K562 (cell line): ENCODE measurements around the gene KRIT1. TPM values are rescaled to one million over a fixed set of nuclear protein-coding genes. Genes with fewer than 3 reads are reported as not detected.

Experiments
- CCAR2 ChIP-seq: fragments of 200-400 bp; formaldehyde crosslinking; IDR thresholded peaks from 2 replicates; pipeline ENCODE4 v1.6.1; 2017; ENCODE audit warnings: mild to moderate bottlenecking, low read depth, low read length
- CEBPZ ChIP-seq: fragments of 150-350 bp; IDR thresholded peaks from 2 replicates; pipeline ENCODE4 v1.6.1; 2014; ENCODE audit warnings: low read depth, mild to moderate bottlenecking, low read length, borderline replicate concordance
- ELF1 ChIP-seq: fragments of 200-800 bp; sonication (Bioruptor generic); IDR thresholded peaks from 2 replicates; pipeline ENCODE4 v1.6.1; 2016; ENCODE audit warnings: missing genetic modification characterization, missing compliant biosample characterization
- FUS ChIP-seq: fragments of 200-400 bp; formaldehyde crosslinking; optimal IDR thresholded peaks from 2 replicates; pipeline ENCODE3; 2017; ENCODE audit warnings: low read depth, low read length
- GTF2F1 ChIP-seq: IDR thresholded peaks from 2 replicates; pipeline ENCODE4 v1.6.1; 2011; ENCODE audit warnings: low read depth, low read length, improper control_type of control experiment
- HNRNPLL ChIP-seq: fragments of 200-400 bp; formaldehyde crosslinking; IDR thresholded peaks from 2 replicates; pipeline ENCODE4 v1.6.1; 2017; ENCODE audit warnings: low read length, low read depth, mild to moderate bottlenecking; ENCODE audit not compliant: poor library complexity, severe bottlenecking
- HOXB6 ChIP-seq: fragments of 250-450 bp; sonication (Bioruptor Pico); IDR thresholded peaks from 2 replicates; pipeline ENCODE4 v1.5.1; 2022; ENCODE audit warnings: mild to moderate bottlenecking, borderline replicate concordance
- KAT7 ChIP-seq: sonication (generic); formaldehyde crosslinking; IDR thresholded peaks from 2 replicates; pipeline ENCODE4 v1.8.0; 2022; ENCODE audit warnings: missing genetic modification reagents, mild to moderate bottlenecking, borderline replicate concordance
- MEIS2 ChIP-seq: fragments of 450-650 bp; IDR thresholded peaks from 2 replicates; pipeline ENCODE4 v1.6.1; 2014; ENCODE audit warnings: mild to moderate bottlenecking; ENCODE audit not compliant: partially characterized antibody
- NELFE ChIP-seq: IDR thresholded peaks from 2 replicates; pipeline ENCODE4 v1.6.1; 2011; ENCODE audit warnings: mild to moderate bottlenecking; ENCODE audit not compliant: insufficient read depth, insufficient read length
- PTTG1 ChIP-seq: fragments of 450-650 bp; IDR thresholded peaks from 2 replicates; pipeline ENCODE4 v1.6.1; 2016; ENCODE audit warnings: low read depth, mild to moderate bottlenecking, missing genetic modification characterization, missing compliant biosample characterization
- RBM17 ChIP-seq: fragments of 200-400 bp; formaldehyde crosslinking; IDR thresholded peaks from 2 replicates; pipeline ENCODE4 v1.6.1; 2017; ENCODE audit warnings: low read depth, mild to moderate bottlenecking, low read length, borderline replicate concordance
- RFX7 ChIP-seq: fragments of 250-450 bp; sonication (Bioruptor Pico); IDR thresholded peaks from 2 replicates; pipeline ENCODE4 v1.5.1; 2021; ENCODE audit warnings: mild to moderate bottlenecking
- SETDB1 ChIP-seq: IDR thresholded peaks from one replicate; pipeline ENCODE4 v1.6.1; 2012; ENCODE audit warnings: low read length, control low read depth, inconsistent platforms
- TBL1XR1 ChIP-seq, 2 experiments: IDR thresholded peaks; 2 replicates each; pipeline ENCODE4 v1.6.1; 2012; ENCODE audit warnings: improper control_type of control experiment in 2 of 2, low read length in 2 of 2, mild to moderate bottlenecking in 1 of 2
- ZNF507 ChIP-seq: conservative IDR thresholded peaks from 2 replicates; pipeline ENCODE4 v1.6.1; 2017; ENCODE audit warnings: missing genetic modification characterization, missing compliant biosample characterization
- ZNF707 ChIP-seq: fragments of 250-450 bp; sonication (Bioruptor Pico); conservative IDR thresholded peaks from 2 replicates; pipeline ENCODE4 v1.8.0; 2022; ENCODE audit warnings: inconsistent platforms, mild to moderate bottlenecking, moderate library complexity
- ZNF766 ChIP-seq: fragments of 200-800 bp; sonication (Bioruptor generic); conservative IDR thresholded peaks from 2 replicates; pipeline ENCODE4 v1.6.1; 2016; ENCODE audit warnings: missing genetic modification characterization, missing compliant biosample characterization
- polyA plus RNA-seq, 8 experiments: library from polyadenylated mRNA; depleted of rRNA in 4 of 8; stranded (reverse) in 5 of 8; unstranded in 3 of 8; fragments of >200 nt; fragmentation: Nextera tagmentation in 2 of 8; fragmentation: Illumina TruSeq in 1 of 8; extraction: Ambion mirVana in 2 of 8; extraction: Trizol in 1 of 8; gene quantifications; 2 replicates each; pipeline versions ENCODE4 v1.2.1 to v1.2.3, GENCODE V29; 2011 to 2014; ENCODE audit warnings: inconsistent platforms in 1 of 8, missing spikeins in 1 of 8
- total RNA-seq, 7 experiments: library from RNA; depleted of rRNA in 6 of 7; stranded (reverse); fragments of >200 nt in 6 of 7; fragmentation: Illumina TruSeq in 2 of 7; extraction: Trizol in 2 of 7; gene quantifications; 2 replicates each; pipeline versions ENCODE4 v1.2.1 to v1.2.3, GENCODE V29; 2011 to 2021; ENCODE audit warnings: low replicate concordance in 1 of 7
- TF ChIP-seq, protein P1 (sequence below): fragments of 200-800 bp; sonication (Bioruptor generic); IDR thresholded peaks from 2 replicates; pipeline ENCODE4 v1.6.1; 2017; ENCODE audit warnings: missing genetic modification characterization, missing compliant biosample characterization
- TF ChIP-seq, protein P2 (sequence below): IDR thresholded peaks from 3 replicates; pipeline ENCODE4 v1.6.1; 2011; ENCODE audit warnings: borderline replicate concordance, mild to moderate bottlenecking, moderate library complexity; ENCODE audit not compliant: insufficient read length; ENCODE audit errors: extremely low read depth

KRIT1 gene
- total and polyA plus RNA-seq, 9 of the 15 experiments (the other 6 are each of a cell fraction or from before 2014, with no cell fraction given) = 21.5 to 81.4 (median 55.9) TPM

DNA sequence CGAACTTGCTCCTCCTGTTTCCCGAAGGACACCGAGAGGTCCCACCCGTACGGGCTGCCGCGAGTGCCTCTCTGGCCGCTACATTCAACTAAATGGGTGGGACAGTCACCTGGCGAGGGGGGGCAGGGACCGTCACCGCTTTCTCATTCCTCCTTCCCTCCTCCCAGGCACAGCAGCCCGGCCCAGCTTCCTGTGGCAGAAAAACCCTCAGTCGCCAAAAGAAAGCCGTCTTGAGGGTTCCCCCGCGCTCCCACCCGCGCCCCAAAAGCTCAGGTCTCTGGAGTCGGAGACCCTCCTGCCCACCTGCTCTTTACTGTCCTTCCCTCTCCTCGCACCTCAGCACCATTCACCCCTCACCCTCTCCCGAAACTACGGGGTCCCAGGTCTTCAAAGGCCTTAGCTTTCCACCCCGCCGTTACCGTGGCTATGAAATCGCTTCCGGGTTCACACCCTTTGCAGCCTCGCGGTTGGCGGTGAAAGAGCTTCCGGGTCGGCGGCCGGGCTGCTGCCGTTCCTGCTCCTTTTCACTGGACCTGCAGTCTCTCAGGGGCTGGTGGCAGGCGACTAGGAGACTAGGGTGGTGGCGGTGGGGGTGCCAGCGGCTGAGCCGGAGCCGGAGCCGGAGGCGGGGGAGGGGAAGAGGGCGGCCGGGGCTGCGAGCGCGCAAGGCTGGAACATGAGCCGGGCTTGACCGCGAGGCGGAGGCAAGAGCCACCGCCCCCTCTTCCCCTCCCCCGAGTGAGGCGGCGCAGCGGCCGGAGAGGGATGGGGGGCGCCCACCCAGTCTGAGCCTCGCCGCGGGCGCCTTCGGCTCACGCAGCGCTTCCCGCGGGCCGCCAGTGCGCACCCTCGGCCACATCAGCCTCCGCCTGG, at the start of gene KRIT1, which contains the start of gene ANKIB1 (continued):
- TF ChIP-seq PTTG1 (tag) = no peak
- TF ChIP-seq ELF1 (tag) = peak; percentile 98
- TF ChIP-seq FUS = no peak
- 0 out of 2 replicates have a peak, but pooled peaks have one; percentile 68 for TF ChIP-seq GTF2F1
- TF ChIP-seq MEIS2 = no peak
- no peak for TF ChIP-seq RFX7
- TF ChIP-seq KAT7 (CRISPR knock-in tag) = peak; percentile 70; the same call in 1 of the 2 replicates
- TF ChIP-seq NELFE = no peak
- TF ChIP-seq HNRNPLL = peak; percentile 62
- TF ChIP-seq CEBPZ = no peak
- TF ChIP-seq ZNF707 (CRISPR knock-in tag) = no peak
- TF ChIP-seq, protein P1, sequence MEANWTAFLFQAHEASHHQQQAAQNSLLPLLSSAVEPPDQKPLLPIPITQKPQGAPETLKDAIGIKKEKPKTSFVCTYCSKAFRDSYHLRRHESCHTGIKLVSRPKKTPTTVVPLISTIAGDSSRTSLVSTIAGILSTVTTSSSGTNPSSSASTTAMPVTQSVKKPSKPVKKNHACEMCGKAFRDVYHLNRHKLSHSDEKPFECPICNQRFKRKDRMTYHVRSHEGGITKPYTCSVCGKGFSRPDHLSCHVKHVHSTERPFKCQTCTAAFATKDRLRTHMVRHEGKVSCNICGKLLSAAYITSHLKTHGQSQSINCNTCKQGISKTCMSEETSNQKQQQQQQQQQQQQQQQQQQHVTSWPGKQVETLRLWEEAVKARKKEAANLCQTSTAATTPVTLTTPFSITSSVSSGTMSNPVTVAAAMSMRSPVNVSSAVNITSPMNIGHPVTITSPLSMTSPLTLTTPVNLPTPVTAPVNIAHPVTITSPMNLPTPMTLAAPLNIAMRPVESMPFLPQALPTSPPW (CRISPR knock-in tag) = peak; percentile 90
- TF ChIP-seq SETDB1 = no peak
- peak in 1 of 2 experiments; percentile 18; a peak in 1 of 4 replicates for TF ChIP-seq TBL1XR1 (IDR thresholded peaks at IDR 0.05; ENCODE audit: low read length in 2 of 2)
- TF ChIP-seq ZNF507 (tag) = no peak
- TF ChIP-seq CCAR2 = no peak
- no peak for TF ChIP-seq RBM17
- TF ChIP-seq ZNF766 = peak; percentile 62; the same call in 1 of the 2 replicates
- TF ChIP-seq HOXB6 = no peak
- TF ChIP-seq, protein P2, sequence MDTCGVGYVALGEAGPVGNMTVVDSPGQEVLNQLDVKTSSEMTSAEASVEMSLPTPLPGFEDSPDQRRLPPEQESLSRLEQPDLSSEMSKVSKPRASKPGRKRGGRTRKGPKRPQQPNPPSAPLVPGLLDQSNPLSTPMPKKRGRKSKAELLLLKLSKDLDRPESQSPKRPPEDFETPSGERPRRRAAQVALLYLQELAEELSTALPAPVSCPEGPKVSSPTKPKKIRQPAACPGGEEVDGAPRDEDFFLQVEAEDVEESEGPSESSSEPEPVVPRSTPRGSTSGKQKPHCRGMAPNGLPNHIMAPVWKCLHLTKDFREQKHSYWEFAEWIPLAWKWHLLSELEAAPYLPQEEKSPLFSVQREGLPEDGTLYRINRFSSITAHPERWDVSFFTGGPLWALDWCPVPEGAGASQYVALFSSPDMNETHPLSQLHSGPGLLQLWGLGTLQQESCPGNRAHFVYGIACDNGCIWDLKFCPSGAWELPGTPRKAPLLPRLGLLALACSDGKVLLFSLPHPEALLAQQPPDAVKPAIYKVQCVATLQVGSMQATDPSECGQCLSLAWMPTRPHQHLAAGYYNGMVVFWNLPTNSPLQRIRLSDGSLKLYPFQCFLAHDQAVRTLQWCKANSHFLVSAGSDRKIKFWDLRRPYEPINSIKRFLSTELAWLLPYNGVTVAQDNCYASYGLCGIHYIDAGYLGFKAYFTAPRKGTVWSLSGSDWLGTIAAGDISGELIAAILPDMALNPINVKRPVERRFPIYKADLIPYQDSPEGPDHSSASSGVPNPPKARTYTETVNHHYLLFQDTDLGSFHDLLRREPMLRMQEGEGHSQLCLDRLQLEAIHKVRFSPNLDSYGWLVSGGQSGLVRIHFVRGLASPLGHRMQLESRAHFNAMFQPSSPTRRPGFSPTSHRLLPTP = no peak
